ENCODE results near the gene TTC27.
A peak's percentile ranks its signal among the peaks of the same experiment; 100 is the strongest.

Gene TTC27

GRCh38 chr2:32820088-32820487 is 192.2 kb downstream of the TTC27 start:
- no peak overlapping the region for H2BK15ac ChIP-seq (ENCODE audit: low read length)
- H3K79me1 ChIP-seq (ENCODE audit: low read depth, low read length): no peaks in the 10 kb centered on the region
- H2BK12ac ChIP-seq (ENCODE audit: low read length): no peak overlapping the region
- H2BK5ac ChIP-seq (ENCODE audit: low read length): no peak overlapping the region
- no peaks in the 10 kb centered on the region for H3K4me1 ChIP-seq (ENCODE audit: control insufficient read depth in 2 of 2, insufficient read depth in 1 of 2, low read depth in 1 of 2, low read length in 2 of 2)
- no peak overlapping the region for H3K14ac ChIP-seq (ENCODE audit: low read length)
- H3K18ac ChIP-seq (ENCODE audit: low read length): no peak overlapping the region
- H3K4ac ChIP-seq (ENCODE audit: low read length): no peak overlapping the region
- no peak overlapping the region for H4K8ac ChIP-seq (ENCODE audit: low read depth, low read length)
- H3K27me3 ChIP-seq (ENCODE audit: control insufficient read depth in 3 of 3, insufficient read depth in 3 of 3, low read depth in 1 of 3, low read length in 3 of 3): no peaks in the 10 kb centered on the region
- H3K27ac ChIP-seq (replicated peaks; ENCODE audit: low read length): no peak overlapping the region
- no peak overlapping the region for H2BK120ac ChIP-seq (ENCODE audit: low read depth, low read length)
- WGBS, 2 donors (ENCODE audit: extremely low coverage in 2 of 2, insufficient read length in 2 of 2, insufficient replicate concordance in 1 of 2): no CpG with 5 or more reads among the region's 3 CpGs
- no peak for DNase-seq (ENCODE audit: low spot score)
- H3K4me2 ChIP-seq (ENCODE audit: insufficient read depth, low read length, poor library complexity, severe bottlenecking): no peak overlapping the region
- no peak overlapping the region for H3K9ac ChIP-seq (ENCODE audit: low read depth, low read length, poor library complexity)
- no peak overlapping the region for H2AK5ac ChIP-seq (ENCODE audit: low read depth, low read length)
- H3K23ac ChIP-seq (ENCODE audit: low read depth, low read length, poor library complexity): no peak overlapping the region
- H3K36me3 ChIP-seq (replicated peaks in 1 of 2; ENCODE audit: control insufficient read depth in 2 of 2, insufficient read depth in 2 of 2, low read length in 2 of 2): no peaks in the 10 kb centered on the region
- H4K91ac ChIP-seq (ENCODE audit: low read depth, low read length, poor library complexity): no peak overlapping the region
- no peak overlapping the region for H2AFZ ChIP-seq (ENCODE audit: low read length)
- no peaks in the 10 kb centered on the region for H3K9me3 ChIP-seq (replicated peaks in 1 of 2; ENCODE audit: control insufficient read depth in 2 of 2, insufficient read depth in 1 of 2, low read depth in 1 of 2, low read length in 2 of 2)
- H3K4me3 ChIP-seq (ENCODE audit: low read length in 2 of 2): no peak overlapping the region

GRCh38 chr2:32820701-32821100 is 192.9 kb downstream of the TTC27 start:
- no peak overlapping the region for H4K91ac ChIP-seq (ENCODE audit: low read depth, low read length, poor library complexity)
- no peak overlapping the region for H3K23ac ChIP-seq (ENCODE audit: low read depth, low read length, poor library complexity)
- no peaks in the 10 kb centered on the region for H3K79me1 ChIP-seq (ENCODE audit: low read depth, low read length)
- no peak overlapping the region for H2BK5ac ChIP-seq (ENCODE audit: low read length)
- H3K27me3 ChIP-seq (ENCODE audit: control insufficient read depth in 3 of 3, insufficient read depth in 3 of 3, low read depth in 1 of 3, low read length in 3 of 3): no peaks in the 10 kb centered on the region
- H3K36me3 ChIP-seq (replicated peaks in 1 of 2; ENCODE audit: control insufficient read depth in 2 of 2, insufficient read depth in 2 of 2, low read length in 2 of 2): no peaks in the 10 kb centered on the region
- H3K27ac ChIP-seq (replicated peaks; ENCODE audit: low read length): no peak overlapping the region
- H3K18ac ChIP-seq (ENCODE audit: low read length): no peak overlapping the region
- H3K9me3 ChIP-seq (replicated peaks in 1 of 2; ENCODE audit: control insufficient read depth in 2 of 2, insufficient read depth in 1 of 2, low read depth in 1 of 2, low read length in 2 of 2): no peaks in the 10 kb centered on the region
- no peak overlapping the region for H3K4ac ChIP-seq (ENCODE audit: low read length)
- no peak overlapping the region for H4K8ac ChIP-seq (ENCODE audit: low read depth, low read length)
- H3K4me1 ChIP-seq (ENCODE audit: control insufficient read depth in 2 of 2, insufficient read depth in 1 of 2, low read depth in 1 of 2, low read length in 2 of 2): no peaks in the 10 kb centered on the region
- no peak overlapping the region for H2BK12ac ChIP-seq (ENCODE audit: low read length)
- H3K14ac ChIP-seq (ENCODE audit: low read length): no peak overlapping the region
- no peak overlapping the region for H3K4me3 ChIP-seq (ENCODE audit: low read length in 2 of 2)
- no peak overlapping the region for H2AK5ac ChIP-seq (ENCODE audit: low read depth, low read length)
- H2BK15ac ChIP-seq (ENCODE audit: low read length): no peak overlapping the region
- no peak overlapping the region for H2BK120ac ChIP-seq (ENCODE audit: low read depth, low read length)
- no peak overlapping the region for H3K4me2 ChIP-seq (ENCODE audit: insufficient read depth, low read length, poor library complexity, severe bottlenecking)
- H2AFZ ChIP-seq (ENCODE audit: low read length): no peak overlapping the region
- no peak overlapping the region for H3K9ac ChIP-seq (ENCODE audit: low read depth, low read length, poor library complexity)
- no peak for DNase-seq (ENCODE audit: low spot score)
- no CpG with 5 or more reads among the region's 1 CpG for WGBS, 2 donors (ENCODE audit: extremely low coverage in 2 of 2, insufficient read length in 2 of 2, insufficient replicate concordance in 1 of 2)

- Histone ChIP-seq H3K27me3 (ENCODE audit: control insufficient read depth in 3 of 3, insufficient read depth in 3 of 3, low read depth in 1 of 3, low read length in 3 of 3) (no peaks in the 10 kb centered on the region), H3K9me3 (replicated peaks in 1 of 2; ENCODE audit: control insufficient read depth in 2 of 2, insufficient read depth in 1 of 2, low read depth in 1 of 2, low read length in 2 of 2) (no peaks in the 10 kb centered on the region), H3K27ac (replicated peaks; ENCODE audit: low read length) (no peak overlapping the region), H2BK120ac (ENCODE audit: low read depth, low read length) (no peak overlapping the region), H3K14ac (ENCODE audit: low read length) (no peak overlapping the region), H4K8ac (ENCODE audit: low read depth, low read length) (no peak overlapping the region), H3K4me1 (ENCODE audit: control insufficient read depth in 2 of 2, insufficient read depth in 1 of 2, low read depth in 1 of 2, low read length in 2 of 2) (peaks cover 0 to 2% of the 10 kb centered on the region in 2 donors), H4K91ac (ENCODE audit: low read depth, low read length, poor library complexity) (no peak overlapping the region), H3K4ac (ENCODE audit: low read length) (no peak overlapping the region), H2BK15ac (ENCODE audit: low read length) (no peak overlapping the region), H2BK12ac (ENCODE audit: low read length) (no peak overlapping the region), H2AK5ac (ENCODE audit: low read depth, low read length) (no peak overlapping the region), H3K79me1 (ENCODE audit: low read depth, low read length) (no peaks in the 10 kb centered on the region), H3K9ac (ENCODE audit: low read depth, low read length, poor library complexity) (no peak overlapping the region), H2BK5ac (ENCODE audit: low read length) (no peak overlapping the region), H3K4me2 (ENCODE audit: insufficient read depth, low read length, poor library complexity, severe bottlenecking) (no peak overlapping the region), H3K18ac (ENCODE audit: low read length) (peak overlapping the region; percentile 74), H3K36me3 (replicated peaks in 1 of 2; ENCODE audit: control insufficient read depth in 2 of 2, insufficient read depth in 2 of 2, low read length in 2 of 2) (no peaks in the 10 kb centered on the region), H3K4me3 (ENCODE audit: low read length in 2 of 2) (no peak overlapping the region), H2AFZ (ENCODE audit: low read length) (no peak overlapping the region), H3K23ac (ENCODE audit: low read depth, low read length, poor library complexity) (no peak overlapping the region)
- WGBS, 2 donors (ENCODE audit: extremely low coverage in 2 of 2, insufficient read length in 2 of 2, insufficient replicate concordance in 1 of 2): no CpG with 5 or more reads among the region's 3 CpGs
- DNase-seq (ENCODE audit: low spot score): no peak
Measured at GRCh38 chr2:32824070-32824809, 196.4 kb downstream of the TTC27 start.

- Histone ChIP-seq H2AFZ (ENCODE audit: low read length) (no peak overlapping the region), H2BK12ac (ENCODE audit: low read length) (no peak overlapping the region), H3K14ac (ENCODE audit: low read length) (no peak overlapping the region), H3K36me3 (replicated peaks in 1 of 2; ENCODE audit: control insufficient read depth in 2 of 2, insufficient read depth in 2 of 2, low read length in 2 of 2) (no peaks in the 10 kb centered on the region), H2AK5ac (ENCODE audit: low read depth, low read length) (no peak overlapping the region), H3K18ac (ENCODE audit: low read length) (no peak overlapping the region), H3K4me1 (ENCODE audit: control insufficient read depth in 2 of 2, insufficient read depth in 1 of 2, low read depth in 1 of 2, low read length in 2 of 2) (peaks cover 0 to 2% of the 10 kb centered on the region in 2 donors), H2BK15ac (ENCODE audit: low read length) (no peak overlapping the region), H3K27me3 (ENCODE audit: control insufficient read depth in 3 of 3, insufficient read depth in 3 of 3, low read depth in 1 of 3, low read length in 3 of 3) (no peaks in the 10 kb centered on the region), H2BK5ac (ENCODE audit: low read length) (no peak overlapping the region), H2BK120ac (ENCODE audit: low read depth, low read length) (no peak overlapping the region), H3K9ac (ENCODE audit: low read depth, low read length, poor library complexity) (no peak overlapping the region), H3K4me2 (ENCODE audit: insufficient read depth, low read length, poor library complexity, severe bottlenecking) (no peak overlapping the region), H3K27ac (replicated peaks; ENCODE audit: low read length) (no peak overlapping the region), H3K9me3 (replicated peaks in 1 of 2; ENCODE audit: control insufficient read depth in 2 of 2, insufficient read depth in 1 of 2, low read depth in 1 of 2, low read length in 2 of 2) (no peaks in the 10 kb centered on the region), H3K23ac (ENCODE audit: low read depth, low read length, poor library complexity) (no peak overlapping the region), H3K4me3 (ENCODE audit: low read length in 2 of 2) (no peak overlapping the region), H3K4ac (ENCODE audit: low read length) (no peak overlapping the region), H4K91ac (ENCODE audit: low read depth, low read length, poor library complexity) (no peak overlapping the region), H4K8ac (ENCODE audit: low read depth, low read length) (no peak overlapping the region), H3K79me1 (ENCODE audit: low read depth, low read length) (no peaks in the 10 kb centered on the region)
- WGBS, 2 donors (ENCODE audit: extremely low coverage in 2 of 2, insufficient read length in 2 of 2, insufficient replicate concordance in 1 of 2): no CpG with 5 or more reads among the region's 6 CpGs
- no peak for DNase-seq (ENCODE audit: low spot score)
Measured at GRCh38 chr2:32825291-32825712, 197.5 kb downstream of the TTC27 start.
